Adrenal gland (tissue), 5 donors: ENCODE data around the gene TIGD4.

ENCODE experiments used
- CTCF ChIP-seq, 6 experiments: fragments of 450-650 bp in 4 of 6; fragments of 200-600 bp in 2 of 6; sonication (generic) in 1 of 6; IDR thresholded peaks; 1 replicate in 5 of 6; 2 replicates in 1 of 6; pipeline versions ENCODE4 v1.5.1 to v1.8.0; 2016 to 2021; ENCODE audit warnings: antibody characterized with exemption in 6 of 6, mild to moderate bottlenecking in 2 of 6, moderate library complexity in 1 of 6
- POLR2A ChIP-seq, 2 donors: fragments of 450-650 bp; IDR thresholded peaks; one replicate each; pipeline ENCODE4 v1.6.1; 2017; ENCODE audit warnings: antibody characterized with exemption in 2 of 2, mild to moderate bottlenecking in 2 of 2, moderate library complexity in 1 of 2
- donor health status: DM: no; HTN: no; CAD: no.

DNA sequence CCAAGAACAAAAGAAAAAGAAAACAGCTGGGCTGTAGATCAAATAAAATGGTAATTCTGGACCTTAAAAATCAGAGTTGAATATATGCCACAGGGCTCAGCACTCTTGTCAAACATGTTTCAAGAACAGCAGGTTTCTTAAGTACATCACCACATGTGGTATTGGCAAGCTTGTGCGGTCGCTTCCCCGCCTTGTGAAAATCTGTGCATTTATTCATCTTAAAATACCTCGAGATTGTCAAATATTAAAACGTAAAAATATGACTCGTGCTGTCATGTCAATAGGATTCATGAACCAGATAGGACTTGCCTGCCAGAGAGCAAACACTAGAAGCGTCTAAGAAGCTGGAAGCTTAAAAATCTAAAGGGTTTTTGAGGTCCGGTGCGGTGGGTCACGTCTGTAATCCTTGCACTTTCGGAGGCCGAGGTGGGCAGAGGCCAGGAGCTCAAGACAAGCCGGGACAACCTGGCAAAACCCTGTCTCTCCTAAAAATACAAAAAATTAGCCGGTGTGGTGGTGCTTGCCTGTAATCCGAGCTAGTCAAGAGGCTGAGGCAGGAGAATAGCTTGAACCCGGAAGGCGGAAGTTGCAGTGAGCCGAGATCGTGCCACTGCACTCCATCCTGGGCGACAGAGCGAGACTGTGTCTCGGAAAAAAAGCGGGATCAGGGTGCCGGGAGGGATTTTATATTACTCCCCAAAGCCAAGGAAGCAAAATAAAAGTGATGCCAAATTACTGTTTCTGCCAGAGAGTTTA is 59.6 kb downstream of the TIGD4 start:
- TF ChIP-seq CTCF (IDR thresholded peaks at IDR 0.05) (no peak), POLR2A (IDR thresholded peaks at IDR 0.05) (no peak)
